OCI-LY7 (cell line): ENCODE measurements around the gene SLC39A2. TPM values are rescaled to one million over a fixed set of nuclear protein-coding genes. Genes with fewer than 3 reads are reported as not detected.

Source experiments
- BruUV-seq: library from RNA; stranded (reverse); fragments of 400-500 nt; replicated peaks from 2 replicates; lab custom pipeline; 2021; lab: Mats Ljungman, UMichigan
- CTCF ChIA-PET: fragments of 300-600 bp; sonication (Branson Sonifier 250); formaldehyde crosslinking; loops from one replicate; lab custom pipeline; 2022; ENCODE audit warnings: antibody characterized with exemption; ENCODE audit not compliant: unreplicated experiment; lab: Charles Lee
- POLR2A ChIA-PET: fragments of 300-600 bp; sonication (Branson Sonifier 250); formaldehyde crosslinking; loops from one replicate; lab custom pipeline; 2022; ENCODE audit warnings: antibody characterized with exemption; lab: Charles Lee
- DNase-seq: peaks from one replicate; pipeline ENCODE4 v3.0.0-alpha.2; 2015; ENCODE audit warnings: low spot score
- H2AFZ ChIP-seq: fragments of 200-600 bp; sonication (generic), shearing (Covaris generic); 2 replicates; pipeline ENCODE4 v1.6.1; 2014; ENCODE audit warnings: mild to moderate bottlenecking, antibody characterized with exemption, low read length, moderate library complexity
- H3K27ac ChIP-seq: fragments of 200-600 bp; sonication (generic); 2 replicates; pipeline ENCODE4 v1.5.1; 2014; ENCODE audit warnings: mixed run types, low read depth, mild to moderate bottlenecking, moderate library complexity, low read length, inconsistent platforms; ENCODE audit not compliant: poor library complexity, severe bottlenecking
- H3K36me3 ChIP-seq: fragments of 200-600 bp; sonication (generic); 2 replicates; pipeline ENCODE4 v1.6.1; 2014; ENCODE audit warnings: mild to moderate bottlenecking, antibody characterized with exemption, low read length, moderate library complexity, mixed read lengths; ENCODE audit not compliant: insufficient read depth
- H3K4me1 ChIP-seq: fragments of 200-600 bp; sonication (generic); 2 replicates; pipeline ENCODE4 v1.5.1; 2014; ENCODE audit warnings: mild to moderate bottlenecking, low read length; ENCODE audit not compliant: insufficient read depth, poor library complexity, severe bottlenecking
- H3K4me2 ChIP-seq: fragments of 200-600 bp; sonication (generic); 2 replicates; pipeline ENCODE4 v1.6.1; 2014; ENCODE audit warnings: mild to moderate bottlenecking, low read length
- H3K4me3 ChIP-seq: fragments of 200-600 bp; sonication (generic); 2 replicates; pipeline ENCODE4 v1.5.1; 2014; ENCODE audit warnings: mild to moderate bottlenecking, low read depth, low read length; ENCODE audit not compliant: poor library complexity, severe bottlenecking
- H3K79me2 ChIP-seq: fragments of 200-600 bp; sonication (generic); 2 replicates; pipeline ENCODE4 v1.6.1; 2016; ENCODE audit warnings: low read depth, mild to moderate bottlenecking, low read length, moderate library complexity, mixed read lengths; ENCODE audit not compliant: insufficient read depth
- H3K9me2 ChIP-seq: fragments of 200-600 bp; sonication (generic); 2 replicates; pipeline ENCODE4 v1.6.1; 2016; ENCODE audit warnings: mild to moderate bottlenecking, low read length, mixed read lengths; ENCODE audit not compliant: insufficient read depth
- H3K9me3 ChIP-seq: fragments of 200-600 bp; sonication (generic); 2 replicates; pipeline ENCODE4 v1.6.1; 2014; ENCODE audit warnings: mild to moderate bottlenecking, mixed run types, low read length, mixed read lengths
- H4K20me1 ChIP-seq: fragments of 200-600 bp; sonication (generic); 2 replicates; pipeline ENCODE4 v1.6.1; 2014; ENCODE audit warnings: mild to moderate bottlenecking, antibody characterized with exemption, low read length, moderate library complexity, mixed read lengths; ENCODE audit not compliant: insufficient read depth
- EZH2phosphoT487 ChIP-seq: fragments of 200-600 bp; sonication (generic); IDR thresholded peaks from 2 replicates; pipeline ENCODE4 v1.6.1; 2018; ENCODE audit warnings: low read depth, borderline replicate concordance, mild to moderate bottlenecking, mixed run types, antibody characterized with exemption, low read length, moderate library complexity, mixed read lengths
- intact Hi-C: fragments of 100-400 bp; cut with micrococcal nuclease; formaldehyde crosslinking; loops from one replicate; pipeline ENCODE4 v1.10.0; 2022; ENCODE audit not compliant: unreplicated experiment
- total RNA-seq, 2 experiments: library from RNA; depleted of rRNA in 1 of 2; stranded (reverse); fragments of >200 nt in 1 of 2; shearing (Covaris generic) in 1 of 2; gene quantifications; 2 replicates each; pipeline ENCODE4 v1.2.3, GENCODE V29; 2014 to 2022
- TF ChIP-seq, protein P1 (sequence below): fragments of 200-600 bp; sonication (generic); conservative IDR thresholded peaks from 2 replicates; pipeline ENCODE4 v1.5.1; 2014; ENCODE audit warnings: mild to moderate bottlenecking, antibody characterized with exemption, low read length, moderate library complexity, mixed read lengths

Gene SLC39A2
- total RNA-seq, 2 experiments from 2014 or later, result 0.23 to 0.28 TPM

DNA sequence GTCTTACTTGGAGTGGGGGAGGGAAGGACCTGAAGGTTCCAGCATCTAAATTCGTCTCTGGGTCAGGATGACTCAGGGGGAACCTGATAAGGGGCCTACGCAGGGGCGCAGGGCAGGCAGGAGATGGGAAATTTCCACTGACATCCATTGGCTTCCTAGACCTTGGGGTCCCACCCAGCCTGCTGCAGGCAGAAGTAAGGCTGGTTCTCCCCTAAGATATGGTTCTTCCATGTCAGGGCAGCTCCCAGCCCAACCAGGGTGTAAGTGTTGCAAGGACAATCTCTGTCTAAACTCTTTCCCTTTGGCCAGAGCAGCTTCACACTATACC lies 27.9 kb downstream of the SLC39A2 start:
- Histone ChIP-seq H3K4me3 (no peak overlapping the region), H3K9me3 (no peaks in the 10 kb centered on the region), H3K4me2 (no peak overlapping the region), H3K79me2 (no peaks in the 10 kb centered on the region), H3K4me1 (no peaks in the 10 kb centered on the region), H3K9me2 (no peaks in the 10 kb centered on the region), H2AFZ (no peak overlapping the region), H3K27ac (no peak overlapping the region), H3K36me3 (no peaks in the 10 kb centered on the region), H4K20me1 (no peaks in the 10 kb centered on the region)
- TF ChIP-seq, protein P1, sequence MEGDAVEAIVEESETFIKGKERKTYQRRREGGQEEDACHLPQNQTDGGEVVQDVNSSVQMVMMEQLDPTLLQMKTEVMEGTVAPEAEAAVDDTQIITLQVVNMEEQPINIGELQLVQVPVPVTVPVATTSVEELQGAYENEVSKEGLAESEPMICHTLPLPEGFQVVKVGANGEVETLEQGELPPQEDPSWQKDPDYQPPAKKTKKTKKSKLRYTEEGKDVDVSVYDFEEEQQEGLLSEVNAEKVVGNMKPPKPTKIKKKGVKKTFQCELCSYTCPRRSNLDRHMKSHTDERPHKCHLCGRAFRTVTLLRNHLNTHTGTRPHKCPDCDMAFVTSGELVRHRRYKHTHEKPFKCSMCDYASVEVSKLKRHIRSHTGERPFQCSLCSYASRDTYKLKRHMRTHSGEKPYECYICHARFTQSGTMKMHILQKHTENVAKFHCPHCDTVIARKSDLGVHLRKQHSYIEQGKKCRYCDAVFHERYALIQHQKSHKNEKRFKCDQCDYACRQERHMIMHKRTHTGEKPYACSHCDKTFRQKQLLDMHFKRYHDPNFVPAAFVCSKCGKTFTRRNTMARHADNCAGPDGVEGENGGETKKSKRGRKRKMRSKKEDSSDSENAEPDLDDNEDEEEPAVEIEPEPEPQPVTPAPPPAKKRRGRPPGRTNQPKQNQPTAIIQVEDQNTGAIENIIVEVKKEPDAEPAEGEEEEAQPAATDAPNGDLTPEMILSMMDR, result no peak
- TF ChIP-seq EZH2phosphoT487, result no peak
- no peak for DNase-seq
- intact Hi-C loops, result no loop called here
- CTCF ChIA-PET, result no interaction called here
- BruUV-seq, result no TSS peak
- POLR2A ChIA-PET, result no interaction called here

GRCh38 chr14:21029917-21030316 lies 30.8 kb downstream of the SLC39A2 start, which contains the start of gene TPPP2:
Gene TPPP2 (plus strand): TSS chr14:21030217. CDS start chr14:21030582, 365 bp downstream.
- H4K20me1 ChIP-seq, result no peaks in the 10 kb centered on the region
- DNase-seq, result no peak
- ChIA-PET CTCF (interaction anchor here (0.6 kb wide), 1 partner anchor 1392 kb away, joined by 3 read pairs; no protein-coding TSS in a partner anchor), POLR2A (no interaction called here)
- intact Hi-C loops, result no loop called here
- no peaks in the 10 kb centered on the region for H3K36me3 ChIP-seq
- no peaks in the 10 kb centered on the region for H3K79me2 ChIP-seq
- no peak within 1 kb of the TSS for H3K4me2 ChIP-seq
- no TSS peak for BruUV-seq
- no peak within 1 kb of the TSS for H3K27ac ChIP-seq
- no peaks in the 10 kb centered on the region for H3K9me3 ChIP-seq
- no peaks in the 10 kb centered on the region for H3K4me1 ChIP-seq
- no peak within 1 kb of the TSS for H2AFZ ChIP-seq
- no peak within 1 kb of the TSS for H3K4me3 ChIP-seq
- TF ChIP-seq, protein P1, result no peak
- no peak for TF ChIP-seq EZH2phosphoT487
- H3K9me2 ChIP-seq, result no peaks in the 10 kb centered on the region

- no peaks in the 10 kb centered on the region for H3K36me3 ChIP-seq
- ChIA-PET CTCF (no interaction called here), POLR2A (no interaction called here)
- H3K9me2 ChIP-seq, result no peaks in the 10 kb centered on the region
- no TSS peak for BruUV-seq
- TF ChIP-seq, protein P1, result no peak
- no peak for TF ChIP-seq EZH2phosphoT487
- intact Hi-C loops, result no loop called here
- no peak overlapping the region for H3K4me3 ChIP-seq
- H3K79me2 ChIP-seq, result no peaks in the 10 kb centered on the region
- H3K27ac ChIP-seq, result no peak overlapping the region
- no peaks in the 10 kb centered on the region for H4K20me1 ChIP-seq
- no peaks in the 10 kb centered on the region for H3K9me3 ChIP-seq
- no peak overlapping the region for H2AFZ ChIP-seq
- no peaks in the 10 kb centered on the region for H3K4me1 ChIP-seq
- no peak for DNase-seq
- no peak overlapping the region for H3K4me2 ChIP-seq
Measured at GRCh38 chr14:21030531-21030930, 31.4 kb downstream of the SLC39A2 start.
